Activated CD8-positive, alpha-beta memory T cell treated with anti-CD3 and anti-CD28 coated beads for 36 hours (primary cell): ENCODE data around the gene NR3C1. TPM values are rescaled to one million over a fixed set of nuclear protein-coding genes. Genes with fewer than 3 reads are reported as not detected.

ENCODE experiments used
- CTCF ChIA-PET: fragments of 350-600 bp; sonication (Branson Sonifier 250); formaldehyde crosslinking; loops from one replicate; lab custom pipeline; 2021; ENCODE audit warnings: antibody characterized with exemption; lab: Charles Lee
- POLR2A ChIA-PET: fragments of 350-600 bp; sonication (Branson Sonifier 250); formaldehyde crosslinking; loops from one replicate; lab custom pipeline; 2021; ENCODE audit warnings: antibody characterized with exemption; lab: Charles Lee
- total RNA-seq, 2 experiments: library from RNA; stranded (reverse); gene quantifications; one replicate each; pipeline ENCODE4 v1.2.3, GENCODE V29; 2021

The NR3C1 gene
- 10 to 100 TPM; 49.5 to 56.6 TPM for total RNA-seq

GRCh38 chr5:143403593-143404415, at the start of gene NR3C1:
Gene NR3C1, minus strand, starts transcription at chr5:143403686. Its CDS starts 2,847 bp downstream, at chr5:143400839.
- ChIA-PET POLR2A (interaction anchor here (0.6 to 2.7 kb wide), 19 partner anchors 23 to 421 kb away, joined by 3 to 18 read pairs (median 5); no protein-coding TSS in a partner anchor), CTCF (interaction anchor here (0.6 to 2.7 kb wide), 17 partner anchors 10 to 421 kb away, joined by 3 to 19 read pairs (median 3); no protein-coding TSS in a partner anchor)

- ChIA-PET CTCF (interaction anchor here (0.6 kb wide), 1 partner anchor 446 kb away, joined by 3 read pairs; no protein-coding TSS in a partner anchor), POLR2A (no interaction called here)
Measured at GRCh38 chr5:143449772-143450171, 46.3 kb upstream of the NR3C1 start.

- ChIA-PET POLR2A (no interaction called here), CTCF (interaction anchor here (2.9 kb wide), 1 partner anchor 44 kb away, joined by 19 read pairs; the partner anchor contains the start of gene NR3C1)
Measured at GRCh38 chr5:143448518-143448917, 45.0 kb upstream of the NR3C1 start.

GRCh38 chr5:143447983-143448382, 44.5 kb upstream of the NR3C1 start:
- POLR2A ChIA-PET = interaction anchor here (1.1 kb wide), 1 partner anchor 157 kb away, joined by 3 read pairs; no protein-coding TSS in a partner anchor
- CTCF ChIA-PET = interaction anchor here (2.9 kb wide), 1 partner anchor 44 kb away, joined by 19 read pairs; the partner anchor contains the start of gene NR3C1

- CTCF ChIA-PET = interaction anchor here (0.6 to 2.9 kb wide), 3 partner anchors 15 to 744 kb away, joined by 3 to 19 read pairs (median 3); partner anchors contain the start of gene NR3C1
- POLR2A ChIA-PET = interaction anchor here (0.6 kb wide), 1 partner anchor 331 kb away, joined by 3 read pairs; no protein-coding TSS in a partner anchor
Measured at GRCh38 chr5:143446535-143447226, 43.2 kb upstream of the NR3C1 start.

GRCh38 chr5:143445776-143446175, 42.3 kb upstream of the NR3C1 start:
- ChIA-PET CTCF (interaction anchor here (0.7 to 2.9 kb wide), 2 partner anchors 14 to 42 kb away, joined by 3 to 19 read pairs; partner anchors contain the start of gene NR3C1), POLR2A (interaction anchor here (0.6 kb wide), 1 partner anchor 330 kb away, joined by 3 read pairs; no protein-coding TSS in a partner anchor)

GRCh38 chr5:143443330-143443729, 39.8 kb upstream of the NR3C1 start:
- POLR2A ChIA-PET = no interaction called here
- CTCF ChIA-PET = no interaction called here

GRCh38 chr5:143442385-143442784, 38.9 kb upstream of the NR3C1 start:
- ChIA-PET POLR2A (no interaction called here), CTCF (no interaction called here)

- ChIA-PET CTCF (no interaction called here), POLR2A (no interaction called here)
Measured at GRCh38 chr5:143440448-143441115, 37.1 kb upstream of the NR3C1 start.

GRCh38 chr5:143437666-143438273, 34.3 kb upstream of the NR3C1 start:
- POLR2A ChIA-PET = interaction anchor here (0.6 kb wide), 1 partner anchor 1325 kb away, joined by 5 read pairs; no protein-coding TSS in a partner anchor
- CTCF ChIA-PET = no interaction called here

- POLR2A ChIA-PET = interaction anchor here (0.6 kb wide), 1 partner anchor 33 kb away, joined by 4 read pairs; no protein-coding TSS in a partner anchor
- CTCF ChIA-PET = no interaction called here
Measured at GRCh38 chr5:143436871-143437270, 33.4 kb upstream of the NR3C1 start.

GRCh38 chr5:143435210-143435657, 31.7 kb upstream of the NR3C1 start:
- ChIA-PET POLR2A (interaction anchor here (0.7 to 2.4 kb wide), 3 partner anchors 31 to 412 kb away, joined by 3 to 18 read pairs (median 6); partner anchors contain the start of gene NR3C1), CTCF (interaction anchor here (1.0 to 1.4 kb wide), 2 partner anchors 11 to 171 kb away, joined by 3 read pairs; no protein-coding TSS in a partner anchor)

GRCh38 chr5:143434261-143435209, 31.0 kb upstream of the NR3C1 start:
- ChIA-PET POLR2A (interaction anchor here (0.6 to 2.4 kb wide), 5 partner anchors 16 to 411 kb away, joined by 3 to 18 read pairs (median 6); partner anchors contain the start of gene NR3C1), CTCF (interaction anchor here (0.6 to 1.8 kb wide), 5 partner anchors 10 to 462 kb away, joined by 3 to 4 read pairs (median 3); no protein-coding TSS in a partner anchor)

- ChIA-PET CTCF (interaction anchor here (1.3 to 1.8 kb wide), 3 partner anchors 9 to 431 kb away, joined by 3 to 4 read pairs (median 3); no protein-coding TSS in a partner anchor), POLR2A (interaction anchor here (2.4 kb wide), 1 partner anchor 30 kb away, joined by 18 read pairs; the partner anchor contains the start of gene NR3C1)
Measured at GRCh38 chr5:143433670-143434069, 30.2 kb upstream of the NR3C1 start.

- POLR2A ChIA-PET = interaction anchor here (2.4 to 2.5 kb wide), 2 partner anchors 29 kb away, joined by 10 to 18 read pairs; partner anchors contain the start of gene NR3C1
- CTCF ChIA-PET = interaction anchor here (0.7 to 1.8 kb wide), 3 partner anchors 28 to 430 kb away, joined by 3 read pairs; no protein-coding TSS in a partner anchor
Measured at GRCh38 chr5:143432658-143433239, 29.3 kb upstream of the NR3C1 start.

- ChIA-PET POLR2A (interaction anchor here (2.5 kb wide), 1 partner anchor 28 kb away, joined by 10 read pairs; the partner anchor contains the start of gene NR3C1), CTCF (interaction anchor here (0.5 to 1.1 kb wide), 2 partner anchors 14 to 174 kb away, joined by 3 read pairs; no protein-coding TSS in a partner anchor)
Measured at GRCh38 chr5:143431789-143432188, 28.3 kb upstream of the NR3C1 start.
